Measurements from ENCODE around the gene OR6S1. TPM values are rescaled to one million over a fixed set of nuclear protein-coding genes. Genes with fewer than 3 reads are reported as not detected.
A peak's percentile ranks its signal among the peaks of the same experiment; 100 is the strongest.

The OR6S1 gene
- total and polyA plus RNA-seq, 2 of the 8 experiments (the other 6 are each of a cell fraction or from before 2014, with no cell fraction given), result not detected

- TF ChIP-seq SP2 (IDR thresholded peaks at IDR 0.05; ENCODE audit: low read length) (no peak), SRF (IDR thresholded peaks at IDR 0.05; ENCODE audit: low read depth, low read length) (no peak), TEAD4 (IDR thresholded peaks at IDR 0.05; ENCODE audit: low read depth, low read length) (peak; percentile 19; the same call in 1 of the 2 replicates), TCF12 (IDR thresholded peaks at IDR 0.05; ENCODE audit: low read depth, low read length) (no peak), KDM1A (IDR thresholded peaks at IDR 0.05; ENCODE audit: borderline replicate concordance, low read length) (no peak), CTBP2 (IDR thresholded peaks at IDR 0.05; ENCODE audit: borderline replicate concordance, insufficient read depth, insufficient read length, low read length) (no peak), ASH2L (IDR thresholded peaks at IDR 0.05; ENCODE audit: low read length) (peak; percentile 95), RBBP5 (IDR thresholded peaks at IDR 0.05; ENCODE audit: borderline replicate concordance, low read depth, low read length) (peak; percentile 90), PHF8 (conservative IDR thresholded peaks at IDR 0.05; ENCODE audit: low read depth, low read length) (peak; percentile 57; the same call in 1 of the 2 replicates), POLR2A (IDR thresholded peaks at IDR 0.05; ENCODE audit: control extremely low read depth in 1 of 2, low read depth in 2 of 2, low read length in 2 of 2) (peak in 1 of 2 experiments; percentile 20; a peak in 1 of 3 replicates), CREB1 (IDR thresholded peaks at IDR 0.05) (peak; percentile 62), TBP (IDR thresholded peaks at IDR 0.05; ENCODE audit: low read depth, low read length) (peak; percentile 99), KDM5A (IDR thresholded peaks at IDR 0.05; ENCODE audit: low read length) (no peak), MAX (IDR thresholded peaks at IDR 0.05) (no peak; the same call in 1 of the 2 replicates), POU5F1 (IDR thresholded peaks at IDR 0.05; ENCODE audit: low read depth, low read length) (no peak), SIN3A (conservative IDR thresholded peaks at IDR 0.05 in 1 of 2, IDR thresholded peaks at IDR 0.05 in 1 of 2; ENCODE audit: low read depth in 1 of 2, low read length in 2 of 2) (peak; percentile 56 to 78; a peak in 2 of 4 replicates), SIRT6 (IDR thresholded peaks at IDR 0.05; ENCODE audit: low read length) (no peak), EGR1 (IDR thresholded peaks at IDR 0.05; ENCODE audit: borderline replicate concordance, low read depth, low read length) (no peak), EZH2 (IDR thresholded peaks at IDR 0.05; ENCODE audit: low read depth, low read length, severe bottlenecking) (no peak), USF2 (IDR thresholded peaks at IDR 0.05; ENCODE audit: low read length) (no peak), NRF1 (IDR thresholded peaks at IDR 0.05; ENCODE audit: low read depth, low read length) (no peak; the same call in 1 of the 2 replicates), CBX5 (IDR thresholded peaks at IDR 0.05; ENCODE audit: low read depth, low read length) (no peak), GABPA (IDR thresholded peaks at IDR 0.05; ENCODE audit: borderline replicate concordance, insufficient read depth, low read length) (no peak), POLR2AphosphoS5 (IDR thresholded peaks at IDR 0.05; ENCODE audit: low read depth, low read length) (no peak)
Measured at GRCh38 chr14:20683891-20684661, 42.6 kb upstream of the OR6S1 start, which contains the start of gene RNASE4 (continued).
